Amniotic epithelial cell (primary cell): ENCODE measurements around the gene COPS4.
"Not testable (repeated sequence)": the region's sequence is repeated elsewhere in the genome, so short reads cannot be mapped to it uniquely, and the experiment has no call there.

Source experiments
- DNase-seq: peaks from one replicate; pipeline ENCODE4 v3.0.0-alpha.2; 2010; ENCODE audit warnings: low read depth

The COPS4 gene

DNA sequence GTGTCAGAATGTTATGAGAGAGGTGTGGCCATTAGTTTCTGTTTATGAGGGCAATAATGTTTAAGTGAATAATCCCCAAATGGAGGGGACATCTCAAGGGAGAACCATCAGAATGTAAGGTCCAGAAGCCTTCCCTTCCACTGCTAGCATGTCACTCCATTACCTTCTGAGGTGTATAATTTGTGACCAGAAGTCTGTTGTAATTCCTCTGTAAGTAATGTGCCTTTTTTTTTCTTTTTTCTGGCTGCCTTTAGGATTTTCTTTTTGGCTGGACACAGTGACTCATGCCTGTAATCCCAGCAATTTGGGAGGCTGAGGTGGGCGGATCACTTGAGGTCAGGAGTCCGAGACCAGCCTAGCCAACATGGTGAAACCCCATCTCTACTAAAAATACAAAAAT lies 10.8 kb upstream of the COPS4 start:
- no peak for DNase-seq

DNA sequence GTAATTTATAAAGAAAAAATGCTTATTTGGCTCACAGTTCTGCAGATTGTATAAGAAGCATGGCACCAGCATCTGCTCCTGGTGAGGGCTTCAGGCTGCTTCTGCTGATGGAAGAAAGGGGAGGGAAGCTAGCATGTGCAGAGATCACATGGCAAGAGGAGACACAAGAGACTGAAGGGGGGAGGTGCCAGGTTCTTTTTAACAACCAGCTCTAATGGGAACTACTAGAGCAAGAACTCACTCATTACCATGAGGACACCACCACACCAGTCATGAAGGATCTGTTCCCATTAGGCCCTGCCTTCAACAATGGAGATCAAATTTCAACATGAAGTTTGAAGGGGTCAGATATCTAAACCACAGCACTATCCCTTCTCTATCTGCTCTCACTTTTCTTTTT lies 9.4 kb upstream of the COPS4 start:
- DNase-seq: no peak

DNA sequence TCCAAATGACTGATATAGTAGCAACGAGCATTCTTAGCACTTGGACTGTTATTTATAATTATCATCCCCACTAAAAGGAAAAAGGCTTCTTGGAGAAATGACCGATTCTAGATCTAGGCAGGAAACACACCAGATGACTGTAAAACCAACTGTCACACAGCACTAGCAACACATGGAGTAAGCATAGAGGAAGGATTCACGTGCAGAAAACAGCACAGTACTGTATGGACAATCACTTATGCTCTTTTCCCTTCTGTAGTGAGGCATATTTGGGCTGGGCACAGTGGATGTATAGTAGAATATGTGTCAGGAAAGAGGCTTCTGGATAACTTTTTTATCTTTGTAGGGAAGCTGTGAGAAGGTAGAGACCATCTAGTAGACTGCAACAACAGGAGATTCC lies 6.0 kb upstream of the COPS4 start:
- DNase-seq: no peak

DNA sequence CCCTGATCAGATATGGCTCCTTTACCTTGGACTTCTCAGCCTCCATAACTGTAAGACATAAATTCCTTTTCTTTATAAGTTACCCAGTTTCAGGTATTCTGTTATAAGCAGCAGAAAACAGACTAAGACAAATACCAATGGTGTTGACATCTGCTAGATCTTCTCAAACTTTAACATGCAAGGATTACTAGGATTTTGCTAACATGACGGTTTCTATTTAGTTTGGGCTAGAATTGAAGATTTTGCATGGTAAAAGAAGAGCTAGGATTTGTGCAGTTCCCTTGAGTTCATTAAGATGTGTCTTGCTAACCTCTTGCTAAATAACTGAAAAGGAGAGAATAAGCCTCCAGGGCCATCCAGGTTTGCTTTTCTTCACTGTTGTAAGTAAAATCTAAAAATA lies 5.3 kb upstream of the COPS4 start:
- no peak for DNase-seq

DNA sequence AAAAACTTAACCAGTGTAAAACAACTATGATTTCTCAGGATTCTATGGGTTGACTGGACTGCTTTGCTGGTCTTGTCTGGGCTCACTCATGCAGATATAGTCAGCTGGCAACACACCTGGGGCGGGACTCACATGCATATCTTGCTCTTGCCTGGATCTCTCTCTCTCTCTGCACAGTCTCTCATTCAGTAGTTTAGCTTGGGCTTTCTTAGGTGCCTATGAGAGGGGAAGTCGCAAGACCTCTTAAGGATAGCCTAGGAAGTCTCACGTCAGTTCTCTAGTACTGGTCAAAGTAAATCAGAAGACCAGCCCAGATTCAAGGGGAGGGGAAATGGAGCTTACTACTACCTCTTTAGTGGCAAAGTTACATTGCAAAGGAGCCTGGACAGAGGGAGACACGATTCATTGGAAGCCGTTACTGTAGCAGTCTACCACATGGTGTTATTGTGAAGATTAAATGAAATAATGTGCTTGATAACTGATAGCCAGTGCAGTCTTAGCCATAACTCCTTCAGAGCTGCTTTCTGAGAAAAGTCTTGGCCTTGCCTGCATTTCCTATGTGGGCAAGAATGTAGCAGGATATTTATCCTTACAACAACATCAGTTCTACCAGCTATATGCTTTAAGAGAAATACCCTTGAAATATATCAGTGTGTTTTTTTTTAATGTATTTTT lies 2.1 kb downstream of the COPS4 start:
- no peak for DNase-seq

DNA sequence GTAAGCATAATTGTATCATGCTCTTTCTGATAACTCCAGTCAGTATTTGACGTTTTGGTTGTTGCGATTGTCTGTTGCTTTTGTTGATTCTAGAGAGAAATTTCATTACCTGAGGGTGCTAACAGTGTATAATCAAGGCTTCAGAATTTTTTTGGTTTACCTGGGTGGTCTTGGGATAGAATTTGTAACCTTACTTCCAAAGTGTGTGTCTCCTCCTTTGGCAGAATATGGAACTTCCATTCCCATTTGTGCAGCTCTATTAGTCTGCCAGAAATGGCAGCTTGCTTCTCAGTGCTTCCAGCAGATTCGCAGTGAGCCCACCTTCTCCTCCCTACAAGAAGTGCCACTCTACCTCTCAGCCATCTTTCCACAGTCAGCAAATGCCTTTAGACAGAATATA lies 5.3 kb downstream of the COPS4 start:
- no peak for DNase-seq

DNA sequence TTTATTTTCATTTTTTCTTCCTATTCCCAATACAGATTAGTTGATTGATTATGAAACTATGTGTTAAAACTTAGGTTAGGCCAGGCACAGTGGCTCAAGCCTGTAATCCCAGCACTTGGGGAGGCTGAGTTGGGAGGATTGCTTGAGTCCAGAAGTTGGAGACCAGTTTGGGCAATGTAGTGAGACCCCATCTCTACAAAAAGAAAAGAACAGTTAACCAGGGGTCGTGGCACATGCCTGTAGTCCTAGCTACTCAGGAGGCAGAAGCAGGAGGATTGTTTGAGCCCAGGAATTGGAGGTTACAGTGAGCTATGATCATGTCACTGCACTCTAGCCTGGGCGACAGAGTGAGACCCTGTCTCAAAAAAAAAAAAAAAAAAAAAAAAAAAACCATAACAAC lies 8.2 kb downstream of the COPS4 start:
- not testable (repeated sequence) for DNase-seq

DNA sequence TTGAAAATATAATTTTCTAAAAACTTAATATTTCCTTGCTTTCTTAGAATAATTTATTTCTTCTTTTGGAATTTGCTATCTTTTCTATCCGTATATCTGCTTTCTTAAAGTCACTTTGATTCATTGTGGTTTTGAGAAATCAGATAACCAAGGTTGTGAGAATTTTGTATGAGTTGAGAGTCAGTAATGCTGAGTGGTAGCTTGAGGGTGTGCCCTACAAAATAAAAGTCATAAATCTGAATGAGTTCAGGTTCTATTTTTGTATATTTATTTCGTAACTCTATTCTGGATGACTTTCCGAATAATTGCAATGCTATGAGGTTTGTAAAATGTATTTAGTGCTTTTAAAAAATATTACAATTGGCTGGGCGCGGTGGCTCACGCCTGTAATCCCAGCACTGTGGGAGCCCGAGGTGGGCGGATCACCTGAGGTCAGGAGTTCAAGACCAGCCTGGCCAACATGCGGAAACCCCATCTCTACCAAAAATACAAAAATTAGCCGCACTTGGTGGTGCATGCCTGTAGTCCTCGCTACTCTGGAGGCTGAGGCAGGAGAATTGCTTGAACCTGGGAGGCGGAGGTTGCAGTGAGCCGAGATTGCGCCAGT lies 8.9 kb downstream of the COPS4 start:
- DNase-seq: peak; percentile 91

DNA sequence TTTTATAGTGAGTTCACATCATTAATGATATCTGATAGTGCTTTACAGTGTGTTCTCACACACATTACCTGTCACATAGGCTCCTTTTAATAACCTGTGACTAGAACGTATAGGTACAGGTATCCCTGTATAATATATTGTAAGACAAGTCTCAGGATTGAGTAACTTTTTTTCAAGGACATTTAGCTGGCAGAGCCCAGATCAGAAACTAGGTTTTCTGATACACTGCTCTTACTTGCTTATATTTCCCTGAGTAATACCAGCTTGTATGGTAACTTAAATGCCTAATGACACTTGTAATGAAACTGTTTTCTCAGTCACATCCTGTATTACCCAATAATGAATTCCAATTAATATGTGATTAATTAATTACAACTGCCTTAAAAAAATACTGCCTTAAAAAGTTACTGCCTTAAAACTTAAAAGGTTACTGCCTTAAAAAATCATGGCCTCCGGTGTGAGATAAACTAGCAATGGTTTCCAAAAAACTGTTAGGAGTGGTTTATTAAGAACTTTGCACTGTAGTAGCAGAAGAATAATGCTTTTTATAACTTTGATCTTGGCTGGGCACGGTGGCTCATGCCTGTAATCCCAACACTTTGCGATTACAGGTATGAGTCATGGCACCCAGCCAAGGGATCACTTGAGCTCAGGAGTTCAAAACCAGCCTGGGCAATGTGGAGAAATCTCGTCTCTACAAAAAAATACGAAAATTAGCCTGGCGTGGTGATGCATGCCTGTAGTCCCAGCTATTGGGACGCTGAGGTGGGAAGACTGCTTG lies 11.9 kb downstream of the COPS4 start:
- no peak for DNase-seq

DNA sequence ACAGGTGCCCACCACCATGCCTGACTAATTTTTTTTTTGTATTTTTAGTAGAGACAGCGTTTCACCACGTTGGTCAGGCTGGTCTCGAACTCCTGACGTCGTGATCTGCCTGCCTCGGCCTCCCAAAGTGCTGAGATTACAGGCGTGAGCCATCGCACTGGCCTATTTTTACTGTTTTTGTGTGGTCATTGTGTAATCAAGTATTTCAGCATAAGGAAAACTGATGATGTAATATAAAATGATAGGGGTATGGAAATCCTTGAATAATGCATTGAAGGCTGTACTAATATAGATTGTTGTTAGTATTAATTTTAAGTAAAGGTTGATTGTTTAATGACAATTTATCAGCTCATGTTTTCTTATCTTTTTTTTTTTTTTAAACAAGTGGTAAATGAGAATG lies 13.8 kb downstream of the COPS4 start:
- peak; percentile 22 for DNase-seq

DNA sequence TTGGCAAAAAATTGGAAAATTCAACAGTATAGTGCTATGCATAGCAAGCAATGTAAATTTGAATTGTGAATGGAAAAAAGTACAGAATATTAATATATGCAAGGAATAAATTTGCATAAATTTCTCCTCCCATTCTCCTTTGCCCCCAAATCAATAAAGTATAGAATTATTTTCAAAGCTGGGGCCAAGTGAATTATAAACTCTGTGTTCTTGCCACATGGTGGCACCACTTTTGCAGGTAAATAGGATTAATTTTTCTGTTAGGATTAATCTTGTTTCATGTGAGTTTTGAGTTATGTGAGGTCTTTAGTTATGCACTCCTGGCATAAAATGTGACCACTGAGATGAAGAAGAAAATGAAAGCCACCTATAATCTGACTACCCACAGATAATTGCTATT lies 19.9 kb downstream of the COPS4 start:
- peak; percentile 19 for DNase-seq

DNA sequence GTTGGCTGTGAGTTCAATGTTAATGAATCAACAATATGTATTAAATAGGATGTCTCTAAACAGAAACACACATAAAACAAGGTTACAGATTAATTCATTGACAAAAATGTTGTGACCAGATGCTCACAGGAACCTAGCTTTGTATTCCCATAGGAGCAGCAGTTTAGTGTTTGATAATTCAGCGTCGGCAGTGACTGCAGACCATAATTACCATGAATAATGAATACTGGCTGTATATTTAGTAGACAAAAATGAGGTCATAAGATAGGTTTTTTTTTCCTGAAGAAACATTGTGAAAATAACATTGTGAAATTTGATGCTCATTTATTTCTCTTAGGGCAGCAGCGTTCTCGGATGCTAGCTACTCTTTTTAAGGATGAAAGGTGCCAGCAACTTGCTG lies 27.8 kb downstream of the COPS4 start:
- no peak for DNase-seq

DNA sequence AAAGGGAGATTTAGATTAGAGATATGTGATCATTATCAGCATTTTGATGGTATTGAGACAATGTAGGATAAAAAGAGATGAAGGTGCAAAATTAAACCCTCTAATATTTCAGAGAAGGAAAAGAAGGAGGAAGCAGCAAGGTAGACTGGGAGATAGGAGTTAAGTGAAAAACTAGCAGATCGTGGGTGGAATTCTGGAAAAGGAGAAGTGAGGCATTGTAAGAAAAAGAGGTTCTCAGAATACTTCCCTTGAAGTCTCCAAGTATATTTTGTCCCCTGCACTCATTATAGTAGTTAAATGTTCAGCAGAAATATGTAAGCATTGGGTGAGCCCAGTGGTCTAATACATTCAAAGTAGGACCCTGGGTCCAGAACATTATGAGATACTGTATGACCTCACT lies 30.3 kb downstream of the COPS4 start:
- DNase-seq: no peak

DNA sequence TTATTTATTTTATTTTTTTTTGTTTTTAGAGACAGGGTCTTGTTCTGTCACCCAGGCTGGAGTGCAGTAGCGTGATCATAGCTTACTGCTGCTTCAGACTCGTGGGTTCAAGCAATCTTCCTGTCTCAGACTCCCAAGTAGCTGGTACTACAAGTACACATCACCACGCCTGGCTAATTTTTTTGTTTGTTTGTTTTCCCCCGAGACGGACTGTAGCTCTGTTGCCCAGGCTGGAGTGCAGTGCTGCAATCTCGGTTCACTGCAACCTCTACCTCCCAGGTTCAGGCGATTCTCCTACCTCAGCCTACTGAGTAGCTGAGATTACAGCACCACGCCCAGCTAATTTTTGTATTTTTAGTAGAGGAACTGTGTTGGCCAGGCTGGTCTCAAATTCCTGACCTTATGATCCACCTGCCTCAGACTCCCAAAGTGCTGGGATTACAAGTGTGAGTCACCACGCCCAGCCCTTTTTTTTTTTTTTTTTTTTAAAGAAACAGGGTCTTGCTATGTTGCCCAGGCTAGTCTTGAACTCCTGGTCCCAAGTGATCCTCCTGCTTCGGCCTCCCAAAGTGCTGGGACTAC lies 32.2 kb downstream of the COPS4 start:
- DNase-seq: no peak

DNA sequence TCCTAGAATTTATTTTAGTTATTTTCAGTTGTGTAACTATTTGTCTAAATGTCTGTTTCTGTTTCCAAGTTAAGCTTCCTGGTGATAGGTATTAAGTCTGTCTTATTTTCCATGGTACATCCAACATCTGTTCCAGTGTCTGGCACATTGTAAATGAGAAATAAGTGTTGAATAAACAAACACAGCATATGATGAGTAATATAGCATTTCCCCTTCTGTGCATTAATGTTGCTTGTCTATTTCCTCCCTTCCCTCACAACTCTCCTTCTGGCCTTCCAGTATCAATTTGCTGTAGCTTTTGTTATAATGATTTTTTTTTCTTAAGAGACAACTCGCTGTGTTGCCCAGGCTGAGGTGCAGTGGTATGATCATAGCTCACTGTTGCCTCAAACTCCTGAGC lies 36.1 kb downstream of the COPS4 start:
- no peak for DNase-seq

DNA sequence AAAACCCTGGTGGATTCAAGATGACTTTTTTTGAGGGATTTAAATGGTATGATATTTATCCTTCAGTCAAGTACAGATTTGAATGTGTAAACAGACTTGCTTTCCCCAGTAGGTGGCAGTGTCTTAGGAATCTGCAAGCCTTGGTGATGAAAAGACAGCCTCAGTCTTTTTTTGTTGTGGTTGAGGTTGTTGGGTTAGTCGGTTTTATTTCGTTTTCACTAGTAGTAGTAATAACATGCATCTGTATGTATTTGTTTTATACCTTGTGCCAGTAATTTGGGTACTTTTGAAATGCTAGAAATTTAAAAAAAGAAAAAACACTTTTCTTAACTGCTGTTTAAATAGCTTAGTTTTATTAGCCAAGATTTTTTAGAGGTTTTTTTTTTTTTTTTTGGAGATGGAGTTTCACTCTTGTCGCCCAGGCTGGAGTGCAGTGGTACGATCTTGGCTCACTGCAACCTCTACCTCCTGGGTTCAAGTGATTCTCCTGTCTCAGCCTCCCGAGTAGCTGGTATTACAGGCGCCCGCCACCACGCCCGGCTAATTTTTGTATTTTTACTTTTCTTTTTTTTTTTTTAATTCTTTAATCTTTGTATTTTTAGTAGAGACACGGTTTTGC lies 39.2 kb downstream of the COPS4 start:
- peak; percentile 86 for DNase-seq

DNA sequence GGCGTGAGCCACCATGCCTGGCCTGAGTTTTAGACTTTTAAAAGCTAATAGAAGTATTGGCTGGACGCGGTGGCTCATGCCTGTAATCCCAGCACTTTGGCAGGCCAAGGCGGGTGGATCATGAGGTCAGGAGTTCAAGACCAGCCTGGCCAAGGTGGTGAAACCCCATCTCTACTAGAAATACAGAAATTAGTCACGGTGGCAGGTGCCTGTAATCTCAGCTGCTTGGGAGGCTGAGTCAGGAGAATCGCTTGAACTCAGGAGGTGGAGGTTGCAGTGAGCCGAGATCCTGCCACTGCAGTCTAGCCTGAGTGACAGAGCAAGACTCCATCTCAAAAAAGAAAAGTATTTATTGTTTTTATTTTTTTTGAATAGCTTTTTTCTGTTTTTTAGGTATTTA lies 39.8 kb downstream of the COPS4 start:
- DNase-seq: not testable (repeated sequence)

DNA sequence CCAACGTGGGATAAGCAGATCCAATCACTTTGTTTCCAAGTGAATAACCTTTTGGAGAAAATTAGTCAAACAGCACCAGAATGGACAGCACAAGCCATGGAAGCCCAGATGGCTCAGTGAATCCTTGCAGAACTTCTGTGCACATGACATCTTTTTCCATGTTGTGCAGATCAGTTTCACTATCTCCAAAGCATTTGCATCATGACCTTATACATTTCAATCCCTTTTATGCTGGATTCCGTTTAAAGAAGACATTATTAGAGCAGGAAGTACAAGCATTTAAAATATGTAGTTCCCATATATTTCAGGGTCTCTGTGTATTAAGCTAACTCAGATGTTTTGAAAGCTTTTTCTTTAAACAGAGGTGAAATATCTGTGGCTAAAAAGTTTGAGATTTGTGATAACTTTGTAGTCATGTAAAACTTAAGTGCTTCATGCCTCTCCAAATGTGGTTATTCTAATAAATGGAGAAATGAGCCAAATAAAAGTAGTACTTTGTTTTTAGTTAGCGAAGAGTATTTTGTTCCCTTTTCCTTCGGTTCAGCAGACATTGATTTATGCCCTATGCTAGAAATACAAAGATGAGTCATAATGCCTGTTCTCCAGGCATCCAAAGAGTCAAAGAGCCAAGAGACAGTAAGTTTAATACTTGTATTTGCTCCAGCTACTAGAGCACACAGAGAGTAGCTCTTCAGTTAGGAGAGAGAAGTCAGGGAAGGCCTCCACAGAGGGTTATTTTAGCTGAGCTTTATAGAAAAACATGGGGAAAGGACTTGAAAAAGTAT lies 40.5 kb downstream of the COPS4 start:
- peak; percentile 79 for DNase-seq

DNA sequence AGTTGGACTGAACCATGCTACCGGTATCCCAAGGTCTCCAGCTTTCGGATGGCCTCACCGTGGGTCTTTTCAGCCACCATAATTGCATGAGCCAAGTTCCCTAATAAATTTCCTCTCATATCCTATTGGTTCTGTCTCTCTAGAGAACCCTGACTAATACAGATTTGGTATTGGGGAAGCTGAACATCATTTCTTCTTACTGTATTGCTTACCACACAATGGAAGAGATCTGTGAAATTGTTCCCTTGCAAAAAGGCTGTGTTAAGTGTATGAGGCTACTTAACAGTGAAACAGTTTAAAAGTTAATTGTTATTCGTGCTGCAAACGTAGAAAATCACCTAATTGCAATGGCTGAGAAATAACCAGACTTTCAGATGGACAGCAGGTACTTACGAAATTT lies 45.6 kb downstream of the COPS4 start:
- no peak for DNase-seq

DNA sequence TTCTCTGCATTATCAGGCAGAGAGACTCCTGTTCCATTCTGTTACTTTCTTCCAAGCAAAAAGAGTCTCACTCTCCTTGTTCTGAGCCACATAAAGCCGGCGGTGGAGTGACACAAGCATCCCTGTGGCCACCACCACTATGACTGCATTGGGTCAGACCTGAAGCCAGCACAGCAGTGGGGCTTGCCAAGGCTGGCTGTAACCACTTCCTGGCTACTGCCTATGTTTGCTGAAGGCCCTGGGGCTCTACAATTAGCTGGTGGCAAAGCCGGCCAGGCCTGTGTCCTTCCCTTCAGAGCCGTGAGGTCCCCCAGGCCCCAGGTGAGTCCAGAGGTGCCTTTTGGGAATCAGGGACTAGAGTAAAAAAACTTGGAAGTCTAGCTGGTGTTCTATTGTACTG lies 47.8 kb downstream of the COPS4 start:
- DNase-seq: no peak

DNA sequence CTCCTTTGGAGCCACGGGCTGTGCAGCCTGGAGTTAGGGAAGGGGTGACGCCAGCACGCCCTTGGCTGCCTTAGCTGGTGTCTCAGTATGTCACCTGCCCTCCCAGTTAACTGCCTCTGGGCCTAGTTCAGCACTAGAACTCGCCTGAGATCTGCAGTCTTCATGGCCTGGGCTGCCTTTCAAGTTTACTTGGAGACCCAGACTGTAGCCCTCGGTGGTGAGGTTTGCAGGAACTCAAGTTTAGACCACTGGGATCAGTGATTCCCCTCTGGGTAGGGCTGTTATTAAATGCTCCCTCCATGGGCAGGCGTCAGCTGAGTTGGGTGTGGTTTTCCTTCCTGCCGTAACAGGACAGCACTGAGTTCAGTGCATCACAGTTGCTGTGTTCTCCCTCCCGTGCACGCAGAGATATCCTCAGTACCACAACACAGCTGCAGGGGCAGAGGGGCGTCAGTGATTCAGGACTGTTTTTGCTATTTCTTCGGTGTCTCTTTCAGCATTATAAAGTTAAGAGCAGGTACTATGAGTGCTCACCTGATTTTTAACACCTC lies 49.0 kb downstream of the COPS4 start:
- DNase-seq: no peak

DNA sequence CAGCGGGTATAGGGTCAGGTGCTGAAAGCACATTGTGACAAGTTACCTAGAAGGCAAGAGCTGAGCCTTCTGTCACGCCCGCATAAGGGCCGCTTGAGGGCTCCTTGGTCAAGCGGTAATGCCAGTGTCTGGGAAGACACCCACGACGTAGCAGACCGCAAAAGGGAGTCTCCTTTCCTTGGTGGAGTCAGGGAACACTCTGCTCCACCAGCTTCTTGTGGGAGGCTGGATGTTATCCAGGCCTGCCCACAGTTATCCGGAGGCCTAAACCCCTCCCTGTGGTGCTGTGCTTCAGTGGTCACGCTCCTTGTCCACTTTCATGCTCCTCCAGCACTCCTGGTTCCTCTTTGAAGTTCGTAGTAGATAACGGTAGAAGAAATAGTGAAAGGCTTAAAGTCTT lies 50.0 kb downstream of the COPS4 start:
- peak; percentile 88 for DNase-seq
